ENCODE results near the gene PKD2. TPM values are rescaled to one million over a fixed set of nuclear protein-coding genes. Genes with fewer than 3 reads are reported as not detected.

Gene PKD2
- polyA plus RNA-seq, 1 donor from 2014 or later = 54.8 TPM

- Histone ChIP-seq H3K9ac (ENCODE audit: low read length) (no peak overlapping the region), H3K4me3 (ENCODE audit: low read length) (no peak overlapping the region), H3K79me2 (replicated peaks; ENCODE audit: insufficient read depth, low read length) (no peaks in the 10 kb centered on the region), H3F3A (ENCODE audit: insufficient read depth, low read length, poor library complexity, severe bottlenecking) (no peaks in the 10 kb centered on the region), H3K9me3 (ENCODE audit: low read length) (no peaks in the 10 kb centered on the region), H4K20me1 (ENCODE audit: insufficient read depth) (no peaks in the 10 kb centered on the region), H3K4me2 (ENCODE audit: low read length) (no peak overlapping the region), H3K9me2 (ENCODE audit: insufficient read depth, low read length) (no peaks in the 10 kb centered on the region), H3K27me3 (ENCODE audit: insufficient read depth, low read depth, low read length) (no peaks in the 10 kb centered on the region), H2AFZ (ENCODE audit: low read depth, low read length) (no peak overlapping the region), H3K27ac (ENCODE audit: low read length) (no peak overlapping the region), H3K36me3 (ENCODE audit: insufficient read depth, low read length) (peaks cover 31% of the 10 kb centered on the region)
- TF ChIP-seq TAF1 (IDR thresholded peaks at IDR 0.05; ENCODE audit: low read depth) (no peak), CTCF (IDR thresholded peaks at IDR 0.05; ENCODE audit: poor library complexity, severe bottlenecking) (no peak), RAD21 (conservative IDR thresholded peaks at IDR 0.05) (no peak), MXI1 (conservative IDR thresholded peaks at IDR 0.05; ENCODE audit: poor library complexity, severe bottlenecking) (no peak), SMC3 (conservative IDR thresholded peaks at IDR 0.05; ENCODE audit: poor library complexity) (no peak), EZH2 (IDR thresholded peaks at IDR 0.05; ENCODE audit: borderline replicate concordance, insufficient read depth, low read length, poor library complexity, severe bottlenecking) (no peak), EP300 (conservative IDR thresholded peaks at IDR 0.05; ENCODE audit: poor library complexity, severe bottlenecking) (no peak), POLR2AphosphoS5 (IDR thresholded peaks at IDR 0.05) (no peak)
- TF ChIP-seq, protein P1, sequence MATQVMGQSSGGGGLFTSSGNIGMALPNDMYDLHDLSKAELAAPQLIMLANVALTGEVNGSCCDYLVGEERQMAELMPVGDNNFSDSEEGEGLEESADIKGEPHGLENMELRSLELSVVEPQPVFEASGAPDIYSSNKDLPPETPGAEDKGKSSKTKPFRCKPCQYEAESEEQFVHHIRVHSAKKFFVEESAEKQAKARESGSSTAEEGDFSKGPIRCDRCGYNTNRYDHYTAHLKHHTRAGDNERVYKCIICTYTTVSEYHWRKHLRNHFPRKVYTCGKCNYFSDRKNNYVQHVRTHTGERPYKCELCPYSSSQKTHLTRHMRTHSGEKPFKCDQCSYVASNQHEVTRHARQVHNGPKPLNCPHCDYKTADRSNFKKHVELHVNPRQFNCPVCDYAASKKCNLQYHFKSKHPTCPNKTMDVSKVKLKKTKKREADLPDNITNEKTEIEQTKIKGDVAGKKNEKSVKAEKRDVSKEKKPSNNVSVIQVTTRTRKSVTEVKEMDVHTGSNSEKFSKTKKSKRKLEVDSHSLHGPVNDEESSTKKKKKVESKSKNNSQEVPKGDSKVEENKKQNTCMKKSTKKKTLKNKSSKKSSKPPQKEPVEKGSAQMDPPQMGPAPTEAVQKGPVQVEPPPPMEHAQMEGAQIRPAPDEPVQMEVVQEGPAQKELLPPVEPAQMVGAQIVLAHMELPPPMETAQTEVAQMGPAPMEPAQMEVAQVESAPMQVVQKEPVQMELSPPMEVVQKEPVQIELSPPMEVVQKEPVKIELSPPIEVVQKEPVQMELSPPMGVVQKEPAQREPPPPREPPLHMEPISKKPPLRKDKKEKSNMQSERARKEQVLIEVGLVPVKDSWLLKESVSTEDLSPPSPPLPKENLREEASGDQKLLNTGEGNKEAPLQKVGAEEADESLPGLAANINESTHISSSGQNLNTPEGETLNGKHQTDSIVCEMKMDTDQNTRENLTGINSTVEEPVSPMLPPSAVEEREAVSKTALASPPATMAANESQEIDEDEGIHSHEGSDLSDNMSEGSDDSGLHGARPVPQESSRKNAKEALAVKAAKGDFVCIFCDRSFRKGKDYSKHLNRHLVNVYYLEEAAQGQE (IDR thresholded peaks at IDR 0.05; ENCODE audit: borderline replicate concordance) = no peak
Observed at GRCh38 chr4:88043586-88044340, 36.3 kb downstream of the PKD2 start.

GRCh38 chr4:88045021-88045420 is 37.6 kb downstream of the PKD2 start:
- Histone ChIP-seq H3K4me3 (ENCODE audit: low read length) (no peak overlapping the region), H3K36me3 (ENCODE audit: insufficient read depth, low read length) (peaks cover 28% of the 10 kb centered on the region), H3K9ac (ENCODE audit: low read length) (no peak overlapping the region), H2AFZ (ENCODE audit: low read depth, low read length) (no peak overlapping the region), H3K9me3 (ENCODE audit: low read length) (no peaks in the 10 kb centered on the region), H4K20me1 (ENCODE audit: insufficient read depth) (no peaks in the 10 kb centered on the region), H3K4me2 (ENCODE audit: low read length) (no peak overlapping the region), H3K79me2 (replicated peaks; ENCODE audit: insufficient read depth, low read length) (no peaks in the 10 kb centered on the region), H3K27me3 (ENCODE audit: insufficient read depth, low read depth, low read length) (no peaks in the 10 kb centered on the region), H3K27ac (ENCODE audit: low read length) (no peak overlapping the region), H3K9me2 (ENCODE audit: insufficient read depth, low read length) (no peaks in the 10 kb centered on the region), H3F3A (ENCODE audit: insufficient read depth, low read length, poor library complexity, severe bottlenecking) (no peaks in the 10 kb centered on the region)
- TF ChIP-seq MXI1 (conservative IDR thresholded peaks at IDR 0.05; ENCODE audit: poor library complexity, severe bottlenecking) (no peak), CTCF (IDR thresholded peaks at IDR 0.05; ENCODE audit: poor library complexity, severe bottlenecking) (no peak), SMC3 (conservative IDR thresholded peaks at IDR 0.05; ENCODE audit: poor library complexity) (no peak), RAD21 (conservative IDR thresholded peaks at IDR 0.05) (no peak), EZH2 (IDR thresholded peaks at IDR 0.05; ENCODE audit: borderline replicate concordance, insufficient read depth, low read length, poor library complexity, severe bottlenecking) (no peak), EP300 (conservative IDR thresholded peaks at IDR 0.05; ENCODE audit: poor library complexity, severe bottlenecking) (no peak), POLR2AphosphoS5 (IDR thresholded peaks at IDR 0.05) (no peak), TAF1 (IDR thresholded peaks at IDR 0.05; ENCODE audit: low read depth) (no peak)
- TF ChIP-seq, protein P1 (IDR thresholded peaks at IDR 0.05; ENCODE audit: borderline replicate concordance) = no peak

All from neural cell (in vitro differentiated cells).